Trophoblast cell (in vitro differentiated cells and primary cell): ENCODE data around the gene CSN1S1.

Experiments used
- DNase-seq, 2 donors: peaks; one replicate each; pipeline ENCODE4 v3.0.0-alpha.2; 2016
- H2AFZ ChIP-seq: 2 replicates; pipeline ENCODE4 v1.6.1; 2013; ENCODE audit warnings: low read length, moderate library complexity, mild to moderate bottlenecking; ENCODE audit not compliant: insufficient read depth, poor library complexity
- H2AK5ac ChIP-seq: 2 replicates; pipeline ENCODE4 v1.6.1; 2013; ENCODE audit warnings: mild to moderate bottlenecking, low read length
- H2BK120ac ChIP-seq: 2 replicates; pipeline ENCODE4 v1.6.1; 2013; ENCODE audit warnings: low read length, mild to moderate bottlenecking, moderate library complexity; ENCODE audit not compliant: insufficient read depth, poor library complexity
- H2BK12ac ChIP-seq: 2 replicates; pipeline ENCODE4 v1.6.1; 2013; ENCODE audit warnings: mild to moderate bottlenecking, low read length, moderate library complexity
- H2BK5ac ChIP-seq: 2 replicates; pipeline ENCODE4 v1.6.1; 2013; ENCODE audit warnings: low read length, low read depth, moderate library complexity, mild to moderate bottlenecking; ENCODE audit not compliant: poor library complexity
- H3K14ac ChIP-seq: 2 replicates; pipeline ENCODE4 v1.6.1; 2013; ENCODE audit warnings: mild to moderate bottlenecking, low read length
- H3K18ac ChIP-seq: 2 replicates; pipeline ENCODE4 v1.6.1; 2013; ENCODE audit warnings: mild to moderate bottlenecking, low read length
- H3K23ac ChIP-seq: 2 replicates; pipeline ENCODE4 v1.6.1; 2013; ENCODE audit warnings: low read length
- H3K27ac ChIP-seq: 2 replicates; pipeline ENCODE4 v1.5.1; 2013; ENCODE audit warnings: low read depth, mild to moderate bottlenecking, inconsistent platforms, low read length, moderate library complexity
- H3K27me3 ChIP-seq: 2 replicates; pipeline ENCODE4 v1.6.1; 2013; ENCODE audit warnings: inconsistent platforms, mild to moderate bottlenecking, low read length, moderate library complexity; ENCODE audit not compliant: insufficient read depth
- H3K36me3 ChIP-seq, 2 experiments: 1 replicate in 1 of 2; 2 replicates in 1 of 2; pipeline ENCODE4 v1.6.1; 2013; ENCODE audit warnings: low read length in 2 of 2, mild to moderate bottlenecking in 2 of 2, moderate library complexity in 1 of 2; ENCODE audit not compliant: insufficient read depth in 2 of 2, control insufficient read depth in 1 of 2
- H3K4ac ChIP-seq: 2 replicates; pipeline ENCODE4 v1.6.1; 2013; ENCODE audit warnings: low read depth, mild to moderate bottlenecking, low read length, moderate library complexity
- H3K4me1 ChIP-seq, 2 experiments: 1 replicate in 1 of 2; 2 replicates in 1 of 2; pipeline ENCODE4 v1.6.1; 2013; ENCODE audit warnings: low read length in 2 of 2, mild to moderate bottlenecking in 2 of 2, moderate library complexity in 1 of 2; ENCODE audit not compliant: insufficient read depth in 2 of 2, control insufficient read depth in 1 of 2
- H3K4me2 ChIP-seq: 2 replicates; pipeline ENCODE4 v1.6.1; 2013; ENCODE audit warnings: inconsistent platforms, mild to moderate bottlenecking, low read length, moderate library complexity
- H3K4me3 ChIP-seq: 2 replicates; pipeline ENCODE4 v1.5.1; 2013; ENCODE audit warnings: mild to moderate bottlenecking, low read depth, low read length, inconsistent platforms
- H3K79me1 ChIP-seq: one replicate; pipeline ENCODE4 v1.6.1; 2013; ENCODE audit warnings: low read length
- H3K79me2 ChIP-seq: 2 replicates; pipeline ENCODE4 v1.6.1; 2013; ENCODE audit warnings: low read length, mild to moderate bottlenecking; ENCODE audit not compliant: control insufficient read depth, insufficient read depth, poor library complexity
- H3K9ac ChIP-seq: 2 replicates; pipeline ENCODE4 v1.6.1; 2013; ENCODE audit warnings: mild to moderate bottlenecking, low read length
- H3K9me3 ChIP-seq: 2 replicates; pipeline ENCODE4 v1.6.1; 2013; ENCODE audit warnings: low read depth, mild to moderate bottlenecking, control low read depth, inconsistent platforms, low read length; ENCODE audit not compliant: insufficient read depth
- H4K12ac ChIP-seq: 2 replicates; pipeline ENCODE4 v1.6.1; 2013; ENCODE audit warnings: low read depth, mild to moderate bottlenecking, low read length, moderate library complexity
- H4K8ac ChIP-seq: 2 replicates; pipeline ENCODE4 v1.6.1; 2013; ENCODE audit warnings: low read depth, mild to moderate bottlenecking, low read length, moderate library complexity
- H4K91ac ChIP-seq: one replicate; pipeline ENCODE4 v1.6.1; 2013; ENCODE audit warnings: low read depth, mild to moderate bottlenecking, low read length, moderate library complexity
- WGBS: extraction: QIAGEN DNeasy Blood & Tissue Kit; methylation state at CpG from one replicate; pipeline ENCODE4 v1.1.7; 2013; ENCODE audit warnings: missing lambda C conversion rate; ENCODE audit not compliant: insufficient read length, insufficient coverage; ENCODE audit errors: extremely low coverage; 5-methylcytosine and 5-hydroxymethylcytosine counted together

CSN1S1 gene

GRCh38 chr4:69995526-69996016, 64.7 kb downstream of the CSN1S1 start, which contains the start of gene STATH:
TSS of gene STATH (plus strand) at chr4:69995966. CDS start at chr4:69998438, 2,472 bp downstream.
- Histone ChIP-seq H2AFZ (no peak within 1 kb of the TSS), H3K4me2 (no peak within 1 kb of the TSS), H3K4me3 (no peak within 1 kb of the TSS)

More at GRCh38 chr4:69995526-69996016, 64.7 kb downstream of the CSN1S1 start, which contains the start of gene STATH:
- no peaks in the 10 kb centered on the region for H3K36me3 ChIP-seq
- H3K23ac ChIP-seq = no peak within 1 kb of the TSS
- H3K4ac ChIP-seq = no peak within 1 kb of the TSS
- no peak within 1 kb of the TSS for H3K27ac ChIP-seq
- no peaks in the 10 kb centered on the region for H3K27me3 ChIP-seq
- H4K8ac ChIP-seq = no peak within 1 kb of the TSS
- DNase-seq = peak in 1 of 2 donors; percentile 3
- H3K79me2 ChIP-seq = no peaks in the 10 kb centered on the region
- no peak within 1 kb of the TSS for H3K18ac ChIP-seq
- no peak within 1 kb of the TSS for H2BK12ac ChIP-seq
- no peak within 1 kb of the TSS for H3K9ac ChIP-seq
- no peak within 1 kb of the TSS for H2BK5ac ChIP-seq
- no peak within 1 kb of the TSS for H4K12ac ChIP-seq
- no peak within 1 kb of the TSS for H2AK5ac ChIP-seq
- H3K14ac ChIP-seq = no peak within 1 kb of the TSS
- no peaks in the 10 kb centered on the region for H3K9me3 ChIP-seq
- no CpG with 5 or more reads among the region's 3 CpGs for WGBS
- H2BK120ac ChIP-seq = no peak within 1 kb of the TSS
- no peaks in the 10 kb centered on the region for H3K4me1 ChIP-seq
- H3K79me1 ChIP-seq = no peaks in the 10 kb centered on the region
- no peak within 1 kb of the TSS for H4K91ac ChIP-seq
